ENCODE results near the gene PLEKHA8.

Gene PLEKHA8

DNA sequence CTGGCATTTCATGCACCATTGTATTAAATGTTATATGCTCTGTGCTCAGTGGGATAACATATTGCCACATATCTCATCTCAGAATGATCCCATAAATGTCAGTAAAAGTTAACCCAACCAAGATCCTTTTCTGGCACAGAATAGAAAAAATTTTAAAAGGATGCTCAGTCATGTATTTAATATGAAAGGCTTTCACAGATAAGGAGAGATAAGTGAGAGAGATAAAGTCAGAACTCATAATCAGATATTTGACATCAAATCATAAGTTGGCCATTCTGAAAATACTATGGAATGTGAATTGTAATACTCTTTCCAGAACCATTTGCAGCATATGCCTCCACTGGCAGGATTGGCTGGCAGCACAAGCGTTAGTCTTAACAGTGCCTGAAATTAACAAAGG is 38.5 kb downstream of the PLEKHA8 start:
- in situ Hi-C loops (cut with HindIII; ENCODE audit: low sequenced_read_pairs) = no loop called here
- H3K4me3 ChIP-seq (ENCODE audit: low read depth, low read length) = no peak overlapping the region
- no peak for DNase-seq (ENCODE audit: low read depth, low spot score)
- TF ChIP-seq, protein P1, sequence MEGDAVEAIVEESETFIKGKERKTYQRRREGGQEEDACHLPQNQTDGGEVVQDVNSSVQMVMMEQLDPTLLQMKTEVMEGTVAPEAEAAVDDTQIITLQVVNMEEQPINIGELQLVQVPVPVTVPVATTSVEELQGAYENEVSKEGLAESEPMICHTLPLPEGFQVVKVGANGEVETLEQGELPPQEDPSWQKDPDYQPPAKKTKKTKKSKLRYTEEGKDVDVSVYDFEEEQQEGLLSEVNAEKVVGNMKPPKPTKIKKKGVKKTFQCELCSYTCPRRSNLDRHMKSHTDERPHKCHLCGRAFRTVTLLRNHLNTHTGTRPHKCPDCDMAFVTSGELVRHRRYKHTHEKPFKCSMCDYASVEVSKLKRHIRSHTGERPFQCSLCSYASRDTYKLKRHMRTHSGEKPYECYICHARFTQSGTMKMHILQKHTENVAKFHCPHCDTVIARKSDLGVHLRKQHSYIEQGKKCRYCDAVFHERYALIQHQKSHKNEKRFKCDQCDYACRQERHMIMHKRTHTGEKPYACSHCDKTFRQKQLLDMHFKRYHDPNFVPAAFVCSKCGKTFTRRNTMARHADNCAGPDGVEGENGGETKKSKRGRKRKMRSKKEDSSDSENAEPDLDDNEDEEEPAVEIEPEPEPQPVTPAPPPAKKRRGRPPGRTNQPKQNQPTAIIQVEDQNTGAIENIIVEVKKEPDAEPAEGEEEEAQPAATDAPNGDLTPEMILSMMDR (IDR thresholded peaks at IDR 0.05; ENCODE audit: low read depth, low read length) = no peak

GRCh38 chr7:30068117-30068516 is 39.9 kb downstream of the PLEKHA8 start:
- H3K4me3 ChIP-seq (ENCODE audit: low read depth, low read length) = no peak overlapping the region
- DNase-seq (ENCODE audit: low read depth, low spot score) = peak; percentile 68
- in situ Hi-C loops (cut with HindIII; ENCODE audit: low sequenced_read_pairs) = no loop called here
- TF ChIP-seq, protein P1 (IDR thresholded peaks at IDR 0.05; ENCODE audit: low read depth, low read length) = no peak

GRCh38 chr7:30069096-30069867 is 41.1 kb downstream of the PLEKHA8 start:
- no peak overlapping the region for H3K4me3 ChIP-seq (ENCODE audit: low read depth, low read length)
- TF ChIP-seq, protein P1 (IDR thresholded peaks at IDR 0.05; ENCODE audit: low read depth, low read length) = no peak
- in situ Hi-C loops (cut with HindIII; ENCODE audit: low sequenced_read_pairs) = no loop called here
- DNase-seq (ENCODE audit: low read depth, low spot score) = no peak

- H3K4me3 ChIP-seq (ENCODE audit: low read depth, low read length) = no peak overlapping the region
- TF ChIP-seq, protein P1 (IDR thresholded peaks at IDR 0.05; ENCODE audit: low read depth, low read length) = no peak
- in situ Hi-C loops (cut with HindIII; ENCODE audit: low sequenced_read_pairs) = no loop called here
- DNase-seq (ENCODE audit: low read depth, low spot score) = no peak
Measured at GRCh38 chr7:30070052-30070451, 41.8 kb downstream of the PLEKHA8 start.

DNA sequence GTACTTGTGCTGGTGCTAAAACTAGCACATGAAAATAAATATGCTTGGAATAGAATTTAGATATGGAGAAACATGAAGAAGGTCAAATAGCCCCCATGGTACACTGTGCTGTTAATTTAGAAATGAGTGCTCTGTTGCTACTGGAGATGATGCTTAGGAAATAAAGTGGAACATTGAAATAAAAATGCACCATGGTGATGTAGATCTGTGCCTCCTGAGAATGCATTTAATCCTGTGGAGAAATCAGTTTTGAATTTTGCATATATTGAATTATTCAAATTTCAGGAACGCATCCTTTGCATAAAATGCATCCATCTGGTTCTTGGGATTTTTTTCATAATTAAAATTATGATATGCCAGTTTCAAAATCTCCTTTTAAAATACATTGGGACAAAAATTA is 44.5 kb downstream of the PLEKHA8 start:
- DNase-seq (ENCODE audit: low read depth, low spot score) = no peak
- TF ChIP-seq, protein P1 (IDR thresholded peaks at IDR 0.05; ENCODE audit: low read depth, low read length) = no peak
- no peak overlapping the region for H3K4me3 ChIP-seq (ENCODE audit: low read depth, low read length)
- in situ Hi-C loops (cut with HindIII; ENCODE audit: low sequenced_read_pairs) = no loop called here

DNA sequence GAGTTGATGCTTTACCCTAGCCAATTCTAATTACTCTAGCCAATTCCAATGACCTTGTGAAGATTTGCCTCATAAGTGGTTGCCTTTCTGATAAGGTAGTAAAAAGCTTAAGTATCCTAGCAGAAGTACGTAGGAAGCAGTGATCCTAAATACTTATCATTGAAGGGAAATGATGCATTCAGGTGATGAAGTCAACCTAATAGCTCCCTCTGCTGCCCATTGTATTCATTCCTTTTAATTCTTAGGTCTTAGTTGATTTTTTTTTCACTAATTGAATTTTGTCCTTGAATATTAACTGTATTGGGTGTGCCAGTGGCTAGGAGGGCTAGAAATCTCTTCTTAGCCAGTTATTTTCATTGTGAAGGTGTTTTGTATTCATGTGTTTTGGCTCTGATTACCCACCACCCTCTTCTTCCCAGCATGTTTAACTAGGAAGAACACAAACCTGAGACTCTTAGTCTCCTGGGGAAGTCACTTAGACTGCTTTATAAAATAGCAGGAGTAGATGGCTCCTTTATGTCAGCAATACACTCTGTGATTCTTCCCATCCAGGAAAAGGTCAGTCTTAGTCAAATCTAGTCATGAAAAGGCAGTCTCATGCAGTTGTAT is 46.3 kb downstream of the PLEKHA8 start:
- DNase-seq (ENCODE audit: low read depth, low spot score) = peak; percentile 52
- in situ Hi-C loops (cut with HindIII; ENCODE audit: low sequenced_read_pairs) = no loop called here
- TF ChIP-seq, protein P1 (IDR thresholded peaks at IDR 0.05; ENCODE audit: low read depth, low read length) = peak; percentile 49
- H3K4me3 ChIP-seq (ENCODE audit: low read depth, low read length) = no peak overlapping the region
